GM21528 (cell line): ENCODE results near the gene ZNF865.
A peak's percentile ranks its signal among the peaks of the same experiment; 100 is the strongest.

Experiments used
- ATAC-seq: cut with Tn5 transposase; IDR thresholded peaks from one replicate; pipeline ENCODE4 v1.9.1; 2021; ENCODE audit warnings: mild to moderate bottlenecking, moderate library complexity; ENCODE audit not compliant: unreplicated experiment, low FRiP score

Gene ZNF865

GRCh38 chr19:55643887-55644176, 38.4 kb downstream of the ZNF865 start:
- no peak for ATAC-seq

DNA sequence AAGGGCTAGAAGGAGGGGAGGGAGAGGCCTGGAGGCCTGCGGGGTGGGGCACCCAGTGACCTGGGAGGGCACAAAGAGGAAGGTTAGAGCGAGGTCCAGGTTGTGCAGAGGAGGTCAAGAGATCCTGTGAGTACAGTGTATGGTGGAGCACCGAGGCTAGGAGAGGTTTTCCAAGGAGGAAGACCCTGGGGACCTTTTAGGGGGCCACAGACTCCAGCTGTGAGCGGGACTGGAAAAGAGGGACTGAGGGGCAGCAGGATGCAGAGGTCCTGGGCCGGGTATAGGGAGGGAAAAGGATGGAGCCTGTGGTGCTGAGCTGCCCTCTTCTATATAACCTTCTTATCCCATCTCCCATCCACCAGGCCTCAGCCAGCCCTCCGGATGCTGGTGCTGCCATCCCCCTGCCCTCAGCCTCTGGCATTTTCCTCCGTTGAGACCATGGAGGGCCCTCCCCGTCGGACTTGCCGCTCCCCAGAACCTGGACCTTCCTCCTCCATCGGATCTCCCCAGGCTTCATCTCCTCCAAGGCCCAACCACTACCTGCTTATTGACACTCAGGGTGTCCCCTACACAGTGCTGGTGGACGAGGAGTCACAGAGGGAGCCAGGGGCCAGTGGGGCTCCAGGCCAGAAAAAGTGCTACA, 38.9 kb downstream of the ZNF865 start:
- no peak for ATAC-seq

DNA sequence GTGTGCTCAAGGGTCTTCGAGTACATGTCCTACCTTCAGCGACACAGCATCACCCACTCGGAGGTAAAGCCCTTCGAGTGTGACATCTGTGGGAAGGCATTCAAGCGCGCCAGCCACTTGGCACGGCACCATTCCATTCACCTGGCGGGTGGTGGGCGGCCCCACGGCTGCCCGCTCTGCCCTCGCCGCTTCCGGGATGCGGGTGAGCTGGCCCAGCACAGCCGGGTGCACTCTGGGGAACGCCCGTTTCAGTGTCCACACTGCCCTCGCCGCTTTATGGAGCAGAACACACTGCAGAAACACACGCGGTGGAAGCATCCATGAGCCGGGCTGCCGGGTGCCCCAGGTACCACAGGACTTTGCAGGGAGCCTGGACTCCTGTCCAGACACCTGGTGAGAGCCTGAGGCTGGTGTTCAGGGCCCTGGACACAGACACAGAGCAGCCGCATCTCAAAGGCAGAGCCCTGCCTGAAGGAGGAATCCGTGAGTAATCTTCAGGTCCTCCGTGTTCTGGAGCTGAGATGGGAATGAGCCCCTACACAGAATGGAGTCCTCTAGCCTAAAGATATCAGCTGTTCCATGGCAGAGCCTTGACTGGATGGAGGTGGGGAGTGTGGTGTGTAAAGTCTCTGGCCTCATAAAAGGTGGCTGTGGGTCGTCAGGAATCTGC, 39.5 kb downstream of the ZNF865 start:
- ATAC-seq, result no peak

DNA sequence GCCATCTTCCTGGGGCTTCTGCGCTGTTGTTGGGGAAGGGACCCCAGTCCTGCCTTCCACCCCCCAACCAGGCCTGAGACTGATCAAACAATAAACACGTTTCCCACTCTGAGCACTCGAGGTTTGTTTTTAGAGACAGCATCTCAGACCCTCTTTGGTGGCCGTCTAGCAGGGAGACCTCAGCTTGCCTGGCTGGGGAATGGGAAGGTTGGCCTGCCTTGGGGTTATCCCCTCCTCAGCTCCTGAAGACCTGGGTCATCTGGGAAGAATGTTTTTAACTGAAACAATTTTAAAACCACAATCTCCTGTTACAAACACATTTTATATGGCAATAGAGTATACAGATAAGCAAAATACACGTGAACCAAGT, 40.0 kb downstream of the ZNF865 start:
- no peak for ATAC-seq

DNA sequence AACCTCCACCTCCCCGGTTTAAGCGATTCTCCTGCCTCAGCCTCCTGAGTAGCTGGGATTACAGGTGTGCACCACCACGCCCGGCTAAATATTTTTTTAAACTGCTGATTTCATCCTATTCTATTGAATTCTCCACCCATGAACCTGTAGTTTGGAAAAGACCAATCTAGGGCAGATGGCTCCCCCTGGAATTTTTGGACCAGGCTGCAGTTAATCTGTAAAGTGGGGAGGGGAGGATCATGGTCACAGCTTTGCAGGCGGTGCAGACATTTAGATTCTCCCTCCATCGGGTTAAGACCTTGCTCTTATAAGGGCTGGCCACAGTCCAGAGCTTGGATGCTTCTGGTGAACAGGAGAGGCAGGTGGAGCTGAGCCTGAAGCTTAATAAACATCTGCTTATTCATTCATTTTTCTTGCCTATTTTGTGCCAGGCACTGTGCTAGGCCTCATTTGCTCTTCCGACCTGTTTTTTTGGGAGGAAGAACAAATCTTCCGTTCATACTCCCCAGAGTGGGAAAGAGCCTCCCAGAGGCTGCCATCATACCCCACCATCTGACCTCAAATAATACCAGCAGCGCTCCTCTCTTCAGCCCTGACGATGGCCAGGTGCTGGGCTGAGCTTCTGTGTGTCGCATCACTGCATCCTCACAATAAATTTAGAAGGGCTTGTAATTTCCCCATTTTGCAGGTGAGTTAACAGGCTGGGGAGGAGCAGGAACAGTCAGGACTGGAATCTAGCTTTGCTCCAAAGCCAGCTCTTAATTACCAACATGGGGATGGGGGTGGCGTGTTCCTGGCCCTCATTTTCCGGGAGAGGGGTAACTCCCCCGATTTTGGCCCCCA, 41.7 kb downstream of the ZNF865 start:
- no peak for ATAC-seq

GRCh38 chr19:55647732-55648584, 42.5 kb downstream of the ZNF865 start, which contains the start of gene CCDC106:
Gene CCDC106 (plus strand): TSS chr19:55648212. CDS start chr19:55649047, 835 bp downstream.
- ATAC-seq, result no peak

DNA sequence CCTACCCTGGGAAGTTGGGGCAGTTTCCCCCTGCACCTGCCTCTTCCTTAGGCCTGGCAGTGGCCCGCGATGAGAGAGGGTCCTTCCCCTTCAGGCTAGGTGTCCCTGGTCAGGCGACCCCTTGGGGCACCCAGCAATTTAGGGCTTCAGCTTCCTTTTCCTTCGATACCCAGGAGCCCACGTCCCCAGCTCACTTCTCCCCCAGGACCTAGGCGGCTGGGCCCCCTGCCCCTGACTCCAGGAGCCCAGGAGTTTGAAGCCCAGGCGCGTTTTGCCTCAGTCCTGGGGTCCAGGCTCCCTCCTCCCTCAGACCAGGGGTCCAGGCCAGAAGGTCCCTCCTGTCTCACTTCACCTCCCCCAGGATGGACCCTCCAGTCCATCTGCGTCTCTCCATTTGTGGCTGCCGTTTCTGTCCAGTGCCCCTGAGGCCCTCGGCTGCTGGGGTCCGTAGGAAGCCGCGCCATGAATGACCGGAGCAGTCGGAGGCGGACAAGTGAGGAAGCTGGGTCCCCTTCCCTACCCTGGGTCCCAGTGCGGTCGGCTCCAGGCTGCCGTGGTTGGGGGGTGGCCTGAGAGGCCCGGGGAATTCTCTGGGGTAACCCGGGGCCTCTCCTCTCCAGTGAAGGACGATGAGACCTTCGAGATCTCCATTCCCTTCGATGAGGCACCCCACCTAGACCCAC, 43.3 kb downstream of the ZNF865 start:
- ATAC-seq, result no peak

- ATAC-seq, result no peak
These were observed 44.0 kb downstream of the ZNF865 start for GRCh38 chr19:55649268-55650125.

GRCh38 chr19:55650126-55650557, 44.7 kb downstream of the ZNF865 start:
- no peak for ATAC-seq

DNA sequence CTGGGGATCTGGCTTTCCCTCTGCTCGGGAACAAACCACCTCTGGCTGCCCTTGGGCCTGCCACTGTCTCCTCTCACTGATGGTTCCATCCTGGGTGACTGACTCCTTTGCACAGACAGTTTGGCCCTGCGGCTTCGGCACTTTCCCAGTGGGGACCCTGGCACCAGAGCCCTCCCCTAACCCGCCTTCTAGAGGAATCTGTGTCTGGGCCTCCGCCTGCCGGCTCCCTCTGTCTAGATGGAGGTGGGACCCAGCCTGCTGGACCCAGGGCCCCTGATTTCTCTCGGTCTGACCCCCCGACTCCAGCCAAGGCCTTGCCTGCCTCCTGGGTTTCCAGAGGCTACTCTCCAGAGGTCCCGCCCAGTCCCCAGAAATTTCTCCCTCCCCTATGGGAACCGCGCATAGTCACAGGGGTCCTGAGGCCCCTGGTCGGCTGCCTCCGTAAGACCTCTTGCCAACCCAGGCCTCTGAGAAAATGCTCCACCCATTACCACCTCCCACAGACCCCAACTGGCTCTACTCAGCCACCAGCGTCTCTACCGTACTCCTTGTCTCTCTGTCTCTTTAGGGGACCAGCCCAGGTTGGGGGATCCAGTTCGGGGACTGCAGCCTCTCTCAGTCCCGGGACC, 45.3 kb downstream of the ZNF865 start:
- no peak for ATAC-seq

DNA sequence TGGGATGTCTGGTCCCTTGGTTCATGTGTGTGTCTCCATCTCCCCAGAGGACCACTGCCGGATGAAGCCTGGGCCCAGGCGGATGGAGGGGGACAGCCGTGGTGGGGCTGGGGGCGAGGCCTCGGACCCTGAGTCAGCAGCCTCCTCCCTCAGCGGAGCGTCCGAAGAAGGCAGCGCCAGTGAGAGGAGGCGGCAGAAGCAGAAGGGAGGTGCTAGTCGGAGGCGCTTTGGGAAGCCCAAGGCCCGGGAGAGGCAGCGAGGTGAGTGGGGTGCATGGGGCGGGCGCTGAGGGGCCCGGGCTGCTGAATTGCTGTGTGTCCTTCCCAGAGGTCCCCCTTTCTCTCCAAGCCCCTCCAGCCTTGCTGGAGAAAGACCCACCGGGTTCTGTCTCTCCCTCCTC, 45.8 kb downstream of the ZNF865 start:
- ATAC-seq, result no peak

DNA sequence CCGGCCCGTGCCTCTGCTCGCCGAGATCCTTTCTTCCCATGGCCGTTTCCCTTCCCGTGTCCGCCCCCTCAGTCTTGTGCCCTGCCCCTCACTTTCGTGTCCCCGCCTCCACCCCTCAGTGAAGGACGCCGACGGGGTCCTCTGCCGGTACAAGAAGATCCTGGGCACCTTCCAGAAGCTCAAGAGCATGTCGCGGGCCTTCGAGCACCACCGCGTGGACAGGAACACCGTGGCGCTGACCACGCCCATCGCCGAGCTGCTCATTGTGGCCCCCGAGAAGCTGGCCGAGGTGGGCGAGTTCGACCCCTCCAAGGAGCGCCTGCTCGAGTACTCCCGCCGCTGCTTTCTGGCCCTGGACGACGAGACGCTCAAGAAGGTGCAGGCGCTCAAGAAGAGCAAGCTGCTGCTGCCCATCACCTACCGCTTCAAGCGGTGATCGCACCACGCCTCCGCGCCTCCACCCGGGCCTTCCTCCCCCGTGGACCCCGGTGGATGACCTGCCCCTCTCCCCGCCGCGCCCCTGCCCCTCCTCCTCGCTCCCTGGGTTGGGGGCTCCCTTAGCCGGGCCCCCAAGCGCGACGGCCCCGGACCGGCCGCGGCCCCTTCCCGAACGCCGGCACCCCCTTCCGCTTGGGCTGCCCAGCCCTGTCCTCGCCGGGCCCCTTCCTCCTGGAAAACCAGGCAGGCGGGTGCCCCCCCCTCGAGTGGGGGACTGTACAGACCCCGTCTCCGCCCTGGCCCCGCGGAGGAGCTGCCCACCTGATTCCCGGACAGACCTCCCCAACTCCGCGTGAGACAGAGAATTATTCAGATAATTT, 47.1 kb downstream of the ZNF865 start:
- no peak for ATAC-seq

- ATAC-seq, result peak; percentile 43
These were observed 48.3 kb downstream of the ZNF865 start for GRCh38 chr19:55653651-55654322.

GRCh38 chr19:55654323-55654867, 48.9 kb downstream of the ZNF865 start:
- ATAC-seq, result peak; percentile 57

DNA sequence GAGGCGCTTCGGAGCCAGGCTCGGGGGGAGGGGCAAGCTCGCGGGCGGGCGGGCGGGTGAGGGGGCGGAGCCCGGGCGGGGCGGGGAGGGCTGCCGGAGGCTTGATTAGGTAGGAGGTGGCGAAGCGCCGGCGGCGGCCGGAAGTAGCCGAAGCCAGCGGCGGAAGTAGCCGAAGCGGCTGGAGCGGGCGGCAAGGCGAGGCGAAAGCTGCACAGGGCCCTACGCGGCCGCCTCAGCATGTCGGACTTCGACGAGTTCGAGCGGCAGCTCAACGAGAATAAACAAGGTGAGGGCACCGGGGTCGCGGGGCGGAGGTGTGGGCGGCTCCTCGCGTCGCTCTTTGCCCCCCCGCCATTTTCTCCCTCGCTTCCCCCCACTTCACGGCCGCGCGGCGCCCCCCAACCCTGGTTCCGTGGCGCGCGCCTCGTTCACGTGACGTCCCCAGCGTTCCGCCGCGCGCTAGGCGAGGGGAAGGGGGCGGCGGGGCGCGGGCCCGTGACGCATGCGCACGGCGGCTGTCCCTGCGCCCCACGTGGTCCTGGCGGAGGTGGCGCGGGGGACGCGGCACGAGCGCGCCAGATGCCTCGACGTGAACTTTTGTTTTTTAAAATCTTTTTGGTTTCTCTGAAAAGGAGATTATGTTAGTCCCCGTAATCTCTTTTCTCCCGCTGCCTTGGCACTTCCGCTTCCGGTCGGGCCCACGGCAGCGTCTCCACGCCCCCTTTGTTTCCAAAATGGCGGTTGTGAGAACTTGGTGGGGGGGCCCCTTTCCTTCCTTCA, 49.6 kb downstream of the ZNF865 start, which contains the start of gene U2AF2:
TSS of gene U2AF2 (plus strand) at position 168 of the 780 bp plus-strand sequence. CDS start at position 238, 70 bp downstream.
- ATAC-seq, result peak; percentile 39

DNA sequence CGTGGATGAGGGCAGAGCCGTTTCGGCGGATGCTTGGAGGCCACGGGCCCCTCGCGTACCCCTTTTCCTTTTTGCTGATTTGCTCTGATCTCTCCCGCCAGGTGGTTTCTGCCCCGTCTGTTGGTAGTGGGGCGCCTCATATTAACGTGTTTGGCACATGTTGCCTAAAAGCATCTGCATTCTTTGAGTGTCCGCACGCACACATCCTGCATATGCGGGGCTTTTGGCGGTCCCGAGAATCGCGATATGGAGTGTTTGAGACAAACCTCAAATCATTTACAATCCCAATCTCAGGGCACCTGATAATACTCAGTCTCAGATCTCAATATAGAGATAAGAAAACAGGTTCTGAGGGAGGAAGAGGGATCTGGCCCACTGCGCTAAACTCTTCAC, 50.2 kb downstream of the ZNF865 start:
- no peak for ATAC-seq
